ENCODE data around the gene TIA1.
"Not testable (repeated sequence)": the region's sequence is repeated elsewhere in the genome, so short reads cannot be mapped to it uniquely, and the experiment has no call there.

Gene TIA1

DNA sequence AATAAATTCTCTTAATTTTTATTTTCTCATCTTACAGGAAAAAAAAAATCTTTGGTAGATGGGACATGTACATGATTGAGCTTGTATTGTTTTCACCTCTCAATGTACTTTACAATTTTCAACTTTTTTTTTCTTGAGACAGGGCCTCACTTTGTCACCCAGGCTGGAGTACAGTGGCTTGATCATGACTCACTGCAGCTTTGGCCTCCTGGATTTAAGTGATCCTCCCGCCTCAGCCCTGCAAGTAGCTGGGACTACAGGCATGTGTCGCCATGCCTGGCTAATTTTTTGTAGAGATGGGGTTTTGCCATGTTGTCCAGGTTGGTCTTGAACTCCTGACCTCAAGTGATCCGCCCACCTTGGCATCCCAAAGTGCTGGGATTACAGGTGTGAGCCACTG lies 25.1 kb downstream of the TIA1 start:
- in situ Hi-C loops (cut with MboI; ENCODE audit: low sequenced_read_pairs): not testable (repeated sequence)

DNA sequence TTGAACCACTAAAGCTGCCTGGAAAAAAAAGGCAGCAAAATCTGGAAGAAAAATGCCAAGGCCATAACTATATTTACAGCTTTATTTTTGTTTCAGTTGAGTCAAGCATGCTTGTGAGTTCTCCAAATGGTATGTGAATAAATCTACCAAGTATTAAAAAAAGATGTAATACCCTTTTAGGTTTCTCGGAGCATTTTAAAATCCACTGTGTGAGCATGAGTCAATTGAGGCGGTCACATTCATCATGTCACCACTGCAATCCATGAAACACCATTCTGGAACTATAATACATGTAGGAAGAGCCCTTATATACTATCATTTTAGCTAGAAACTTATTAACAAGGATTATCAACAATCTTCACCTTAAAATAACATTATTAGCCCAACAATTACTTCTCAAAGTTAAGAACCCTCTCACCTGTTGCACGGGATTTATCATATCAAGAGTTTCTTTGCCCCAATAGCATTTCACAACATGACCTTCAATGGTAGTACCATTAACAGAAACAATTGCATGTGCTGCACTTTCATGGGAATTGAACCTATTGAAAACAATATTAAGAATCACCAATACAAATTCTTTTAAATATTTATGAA lies 33.4 kb downstream of the TIA1 start:
- in situ Hi-C loops (cut with MboI; ENCODE audit: low sequenced_read_pairs): no loop called here

GRCh38 chr2:70214365-70214764 lies 34.1 kb downstream of the TIA1 start:
- in situ Hi-C loops (cut with MboI; ENCODE audit: low sequenced_read_pairs): no loop called here

DNA sequence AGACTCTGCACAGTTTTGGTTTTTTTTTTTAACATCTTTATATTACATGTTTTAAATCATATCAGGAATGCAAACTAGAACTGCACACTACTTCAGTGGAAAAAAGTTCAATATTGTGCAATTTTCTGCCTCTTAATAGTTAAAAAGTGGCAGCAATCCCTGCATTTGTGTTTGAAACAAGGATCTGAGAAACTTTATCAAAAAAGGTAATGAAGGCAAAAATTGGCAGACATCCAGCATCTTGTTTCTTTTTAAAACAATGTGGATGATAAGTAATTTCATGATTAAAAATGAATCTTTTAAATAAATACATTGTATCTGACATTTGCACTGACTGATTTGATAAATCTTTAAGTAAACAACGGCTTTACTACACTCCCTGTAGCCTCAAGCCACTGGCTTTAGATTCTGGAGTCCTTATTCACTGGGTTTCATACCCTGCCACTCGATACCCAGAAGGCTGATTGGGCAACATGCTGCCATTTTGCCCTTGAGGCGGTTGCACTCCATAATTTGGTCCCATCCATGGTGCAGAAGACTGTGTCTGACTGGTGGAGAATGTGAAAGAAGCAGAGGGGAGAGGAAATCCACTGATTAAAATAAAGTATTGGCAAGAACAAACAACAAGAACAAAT lies 36.0 kb downstream of the TIA1 start:
- in situ Hi-C loops (cut with MboI; ENCODE audit: low sequenced_read_pairs): no loop called here

- in situ Hi-C loops (cut with MboI; ENCODE audit: low sequenced_read_pairs): no loop called here
These were observed 36.8 kb downstream of the TIA1 start for GRCh38 chr2:70211595-70211994.

DNA sequence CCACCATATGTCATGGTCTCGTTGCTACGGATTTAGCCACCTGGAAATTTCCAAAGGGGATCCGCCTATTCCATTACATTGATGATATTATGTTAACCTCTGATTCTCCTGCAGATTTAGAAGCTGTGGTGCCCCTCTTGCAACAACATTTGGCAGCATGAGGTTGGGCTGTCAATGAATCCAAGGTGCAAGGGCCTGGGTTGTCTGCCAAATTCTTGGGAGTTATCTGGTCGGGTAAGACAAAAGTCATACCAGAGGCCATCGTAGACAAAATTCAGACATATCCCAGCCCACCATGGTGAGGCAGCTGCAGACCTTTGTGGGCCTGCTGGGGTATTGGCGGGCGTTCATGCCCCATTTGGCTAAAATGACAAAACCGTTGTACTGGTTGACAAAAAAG lies 44.0 kb downstream of the TIA1 start:
- in situ Hi-C loops (cut with MboI; ENCODE audit: low sequenced_read_pairs): no loop called here

- in situ Hi-C loops (cut with MboI; ENCODE audit: low sequenced_read_pairs): no loop called here
These were observed 45.3 kb downstream of the TIA1 start for GRCh38 chr2:70203086-70203485.

GRCh38 chr2:70202236-70202806 lies 46.1 kb downstream of the TIA1 start:
- in situ Hi-C loops (cut with MboI; ENCODE audit: low sequenced_read_pairs): no loop called here

DNA sequence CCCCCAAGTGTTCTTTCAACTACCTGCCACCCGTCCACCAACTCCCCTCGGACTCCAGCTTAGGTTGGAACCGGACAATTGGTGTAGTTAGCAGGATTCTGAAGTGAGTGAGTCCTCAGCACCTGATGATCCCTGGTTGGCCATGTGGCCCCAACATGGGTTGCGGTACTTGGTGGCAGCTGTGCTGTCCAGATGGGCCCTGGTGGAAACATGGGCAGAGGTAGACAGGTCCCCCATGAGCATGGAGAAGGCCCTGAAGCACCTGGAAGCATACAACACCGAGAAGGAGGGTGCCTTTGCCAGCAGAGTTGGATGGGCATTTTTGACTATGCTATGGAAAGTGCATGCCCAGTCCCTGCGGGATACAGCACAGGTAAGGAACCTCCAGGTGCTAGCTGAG lies 46.6 kb downstream of the TIA1 start:
- in situ Hi-C loops (cut with MboI; ENCODE audit: low sequenced_read_pairs): no loop called here

GRCh38 chr2:70201225-70201768 lies 47.1 kb downstream of the TIA1 start:
- in situ Hi-C loops (cut with MboI; ENCODE audit: low sequenced_read_pairs): no loop called here

DNA sequence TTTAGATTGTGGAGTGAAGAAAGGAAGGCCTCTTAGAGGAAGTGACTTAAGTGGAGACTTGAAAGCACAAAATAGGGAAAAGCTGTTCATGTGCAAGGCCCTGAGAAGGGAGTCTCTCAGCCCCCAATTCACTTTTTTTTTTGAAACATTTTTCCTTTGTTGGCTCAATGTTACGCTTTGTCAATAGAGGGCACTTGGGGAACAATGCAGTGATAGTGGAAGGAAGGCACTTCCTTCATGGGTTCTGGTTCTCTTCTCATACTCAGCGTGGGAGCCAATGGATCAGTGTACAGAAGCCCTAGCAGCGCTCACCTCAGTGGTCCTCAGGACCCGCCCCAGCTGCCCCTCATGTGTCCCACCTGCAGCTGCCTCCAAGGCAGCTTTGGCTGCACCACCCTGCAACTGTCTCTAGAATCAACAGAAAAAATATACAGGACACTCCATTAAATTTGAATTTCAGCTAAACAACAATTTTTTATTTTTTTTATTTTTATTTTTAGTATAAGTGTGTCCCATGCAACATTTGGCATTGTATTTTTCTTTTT lies 49.0 kb downstream of the TIA1 start:
- in situ Hi-C loops (cut with MboI; ENCODE audit: low sequenced_read_pairs): no loop called here

- in situ Hi-C loops (cut with MboI; ENCODE audit: low sequenced_read_pairs): no loop called here
These were observed 55.9 kb downstream of the TIA1 start for GRCh38 chr2:70192516-70192915.

DNA sequence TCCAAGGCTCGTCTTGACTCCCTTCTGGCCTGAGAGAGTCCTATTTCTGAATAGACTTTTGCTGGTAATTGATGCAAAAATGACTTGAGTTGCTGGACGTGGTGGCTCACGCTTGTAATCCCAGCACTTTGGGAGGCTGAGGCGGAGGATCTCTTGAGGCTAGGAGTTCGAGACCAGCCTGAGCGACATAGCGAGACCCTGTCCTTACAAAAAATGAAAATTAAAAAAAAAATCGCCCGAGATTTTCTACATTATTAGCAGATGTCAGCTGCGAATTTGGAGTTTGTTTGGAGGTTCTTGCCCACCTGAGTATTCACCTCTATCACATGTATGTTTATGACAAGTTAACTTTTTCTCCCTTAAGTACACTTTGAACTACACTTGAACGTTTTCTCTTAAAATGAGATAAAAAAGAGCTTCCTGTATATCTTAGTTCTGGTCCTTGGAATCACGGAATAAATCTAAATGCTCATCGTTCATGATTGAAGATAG lies 57.1 kb downstream of the TIA1 start:
- in situ Hi-C loops (cut with MboI; ENCODE audit: low sequenced_read_pairs): no loop called here

GRCh38 chr2:70190418-70191243 lies 57.8 kb downstream of the TIA1 start, which contains the start of gene C2orf42:
Gene C2orf42, minus strand, starts transcription at chr2:70191019. Its CDS starts 9,034 bp downstream, at chr2:70181985.
- in situ Hi-C loops (cut with MboI; ENCODE audit: low sequenced_read_pairs): no loop called here

- in situ Hi-C loops (cut with MboI; ENCODE audit: low sequenced_read_pairs): no loop called here
These were observed 60.0 kb downstream of the TIA1 start for GRCh38 chr2:70188460-70188859.

DNA sequence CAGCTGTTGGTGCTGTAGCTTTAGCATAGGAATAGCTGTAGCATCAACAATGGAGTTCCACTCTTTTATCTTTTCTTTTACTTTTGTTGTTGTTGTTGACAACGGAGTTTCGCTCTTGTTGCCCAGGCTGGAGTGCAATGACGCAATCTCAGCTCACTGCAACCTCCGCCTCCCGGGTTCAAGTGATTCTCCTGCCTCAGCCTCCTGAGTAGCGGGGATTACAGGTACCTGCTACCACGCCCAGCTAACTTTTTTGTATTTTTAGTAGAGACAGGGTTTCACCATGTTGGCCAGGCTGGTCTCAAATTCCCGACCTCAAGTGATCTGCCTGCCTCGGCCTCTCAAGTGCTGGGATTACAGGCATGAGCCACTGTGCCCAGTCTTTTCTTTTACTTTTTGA lies 61.3 kb downstream of the TIA1 start:
- in situ Hi-C loops (cut with MboI; ENCODE audit: low sequenced_read_pairs): not testable (repeated sequence)

DNA sequence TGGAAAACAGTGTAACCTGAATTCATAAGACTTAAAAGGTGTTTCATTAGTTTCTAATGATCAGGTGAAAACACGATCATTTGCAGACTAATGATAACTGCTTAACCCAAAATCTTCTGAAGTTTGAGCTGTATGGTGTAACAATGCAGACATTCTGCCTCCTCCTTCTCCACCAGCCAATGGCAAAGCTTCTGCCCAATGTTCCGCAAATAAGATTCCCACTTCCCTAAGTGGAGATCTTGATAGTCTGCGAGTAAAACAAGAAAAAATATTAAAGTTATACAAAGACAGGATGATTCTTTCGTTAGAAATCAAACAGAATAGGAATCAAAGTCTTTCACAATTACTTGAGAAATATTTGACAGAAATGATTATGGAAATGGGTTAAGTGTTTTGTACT lies 65.7 kb downstream of the TIA1 start:
- in situ Hi-C loops (cut with MboI; ENCODE audit: low sequenced_read_pairs): no loop called here

DNA sequence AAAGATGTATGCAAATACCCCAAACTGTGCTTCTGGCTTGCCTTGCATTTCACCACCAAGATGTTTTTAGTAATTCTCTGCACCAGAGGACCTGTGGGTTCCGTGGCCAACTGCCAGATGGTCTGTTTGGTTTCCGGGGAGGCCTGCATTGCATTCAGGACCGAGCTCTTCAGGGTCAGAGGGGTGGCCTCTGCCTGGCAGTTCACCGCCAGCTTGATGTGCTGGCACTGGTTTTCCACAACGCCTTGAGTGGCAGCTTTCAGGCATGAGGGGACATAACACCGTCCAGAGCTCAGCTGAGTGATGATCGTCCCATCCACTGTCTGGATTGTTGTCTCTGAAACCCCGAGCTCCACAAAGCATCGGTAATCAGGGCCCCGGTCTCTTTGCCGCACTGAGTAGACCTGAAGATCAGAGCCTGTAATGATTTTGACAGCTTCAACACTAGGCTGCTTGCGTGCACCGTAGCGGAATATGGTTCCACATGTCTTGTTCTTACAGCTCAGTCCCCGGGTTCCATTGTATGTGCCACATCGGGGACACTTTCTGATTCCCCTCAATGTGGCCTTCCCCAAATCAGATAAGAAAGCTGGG lies 67.0 kb downstream of the TIA1 start:
- in situ Hi-C loops (cut with MboI; ENCODE audit: low sequenced_read_pairs): no loop called here

- in situ Hi-C loops (cut with MboI; ENCODE audit: low sequenced_read_pairs): no loop called here
These were observed 74.9 kb downstream of the TIA1 start for GRCh38 chr2:70173520-70173919.

GRCh38 chr2:70169654-70170245 lies 78.7 kb downstream of the TIA1 start:
- in situ Hi-C loops (cut with MboI; ENCODE audit: low sequenced_read_pairs): not testable (repeated sequence)
